ENCODE measurements around the gene SGIP1. TPM values are rescaled to one million over a fixed set of nuclear protein-coding genes. Genes with fewer than 3 reads are reported as not detected.

The SGIP1 gene
- total and polyA plus RNA-seq, 7 donors = under 0.01 to 14.1 (median 7.3) TPM; not detected in 1

DNA sequence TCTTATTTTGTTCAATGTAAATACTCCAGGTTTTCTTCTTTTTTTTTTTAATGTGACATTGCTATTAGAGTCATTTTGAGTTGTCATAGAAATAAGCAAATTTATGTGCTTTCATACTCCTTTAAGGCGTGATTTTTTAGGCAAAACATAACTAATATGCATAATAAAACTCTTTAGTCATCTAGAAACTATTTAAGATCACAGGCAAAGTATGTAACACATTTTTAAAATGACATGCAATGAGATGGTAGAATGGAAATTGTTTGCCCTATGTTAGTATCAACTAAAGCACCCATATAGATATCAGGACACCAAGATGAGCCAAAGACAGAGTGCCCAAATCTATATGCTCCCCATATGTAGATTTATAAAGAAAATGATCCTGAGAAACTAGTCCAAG is 41.5 kb upstream of the SGIP1 start:
- Histone ChIP-seq H3K36me3 (no peaks in the 10 kb centered on the region), H3K4me3 (no peak overlapping the region), H3K4me1 (no peaks in the 10 kb centered on the region), H3K9me3 (no peaks in the 10 kb centered on the region), H3K27me3 (no peaks in the 10 kb centered on the region), H3K27ac (no peak overlapping the region)
- TF ChIP-seq POLR2AphosphoS5 (IDR thresholded peaks at IDR 0.05) (no peak), EP300 (IDR thresholded peaks at IDR 0.05) (no peak)
- WGBS, 2 donors = 83 to 86% methylated on average over 1 of the region's 1 CpG
- DNase-seq = no peak
- intact Hi-C loops (cut with DNase I) = no loop called here

DNA sequence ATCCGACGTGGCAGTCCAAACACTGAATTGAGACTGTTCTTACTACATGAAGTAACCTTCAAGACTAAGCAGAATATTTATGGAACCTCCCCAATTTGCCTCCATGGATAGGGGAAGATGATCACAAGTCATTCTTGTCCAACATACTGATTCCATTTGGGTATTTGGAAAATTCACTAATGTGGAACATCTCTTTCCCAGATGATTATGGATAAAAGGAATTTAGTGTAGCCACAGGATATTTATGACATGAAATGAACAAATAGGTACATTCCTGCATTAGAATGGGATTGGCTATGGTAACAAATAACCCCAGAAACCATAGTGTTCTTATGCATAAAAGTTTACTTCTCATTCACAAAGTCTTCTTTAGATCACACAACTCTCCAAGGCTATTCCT is 40.2 kb upstream of the SGIP1 start:
- H3K4me3 ChIP-seq = no peak overlapping the region
- no peaks in the 10 kb centered on the region for H3K27me3 ChIP-seq
- no peaks in the 10 kb centered on the region for H3K9me3 ChIP-seq
- no peak for TF ChIP-seq POLR2A (IDR thresholded peaks at IDR 0.05)
- TF ChIP-seq POLR2AphosphoS5 (IDR thresholded peaks at IDR 0.05) = no peak
- TF ChIP-seq, protein P1, sequence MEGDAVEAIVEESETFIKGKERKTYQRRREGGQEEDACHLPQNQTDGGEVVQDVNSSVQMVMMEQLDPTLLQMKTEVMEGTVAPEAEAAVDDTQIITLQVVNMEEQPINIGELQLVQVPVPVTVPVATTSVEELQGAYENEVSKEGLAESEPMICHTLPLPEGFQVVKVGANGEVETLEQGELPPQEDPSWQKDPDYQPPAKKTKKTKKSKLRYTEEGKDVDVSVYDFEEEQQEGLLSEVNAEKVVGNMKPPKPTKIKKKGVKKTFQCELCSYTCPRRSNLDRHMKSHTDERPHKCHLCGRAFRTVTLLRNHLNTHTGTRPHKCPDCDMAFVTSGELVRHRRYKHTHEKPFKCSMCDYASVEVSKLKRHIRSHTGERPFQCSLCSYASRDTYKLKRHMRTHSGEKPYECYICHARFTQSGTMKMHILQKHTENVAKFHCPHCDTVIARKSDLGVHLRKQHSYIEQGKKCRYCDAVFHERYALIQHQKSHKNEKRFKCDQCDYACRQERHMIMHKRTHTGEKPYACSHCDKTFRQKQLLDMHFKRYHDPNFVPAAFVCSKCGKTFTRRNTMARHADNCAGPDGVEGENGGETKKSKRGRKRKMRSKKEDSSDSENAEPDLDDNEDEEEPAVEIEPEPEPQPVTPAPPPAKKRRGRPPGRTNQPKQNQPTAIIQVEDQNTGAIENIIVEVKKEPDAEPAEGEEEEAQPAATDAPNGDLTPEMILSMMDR (IDR thresholded peaks at IDR 0.05) = no peak
- TF ChIP-seq EP300 (IDR thresholded peaks at IDR 0.05) = no peak
- H3K27ac ChIP-seq = no peak overlapping the region
- no peaks in the 10 kb centered on the region for H3K4me1 ChIP-seq
- no peak for DNase-seq
- intact Hi-C loops (cut with DNase I) = no loop called here
- WGBS, 2 donors = 96% methylated on average over 2 of the region's 2 CpGs
- no peaks in the 10 kb centered on the region for H3K36me3 ChIP-seq

DNA sequence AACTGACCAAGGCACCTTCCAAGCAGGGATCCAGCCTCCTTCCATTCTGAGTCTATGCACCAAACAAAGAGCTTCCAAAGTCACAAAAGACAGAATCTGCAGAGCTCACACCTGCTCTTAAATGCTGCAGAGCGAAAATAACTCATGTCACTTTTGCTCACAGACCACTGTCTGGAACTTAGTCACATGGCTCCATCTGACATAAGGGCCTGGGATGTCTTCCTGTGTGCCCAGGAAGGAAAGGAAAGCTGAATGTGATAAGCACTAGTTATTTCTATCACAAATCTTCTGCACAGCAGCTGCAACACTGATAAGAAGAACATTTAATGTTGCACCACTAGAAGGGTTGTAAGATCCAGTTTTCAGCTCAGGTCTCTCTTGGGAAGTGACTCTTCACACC is 39.5 kb upstream of the SGIP1 start:
- intact Hi-C loops (cut with DNase I) = no loop called here
- Histone ChIP-seq H3K27ac (no peak overlapping the region), H3K4me1 (no peaks in the 10 kb centered on the region), H3K36me3 (no peaks in the 10 kb centered on the region), H3K27me3 (no peaks in the 10 kb centered on the region), H3K9me3 (no peaks in the 10 kb centered on the region), H3K4me3 (no peak overlapping the region)
- DNase-seq = no peak
- WGBS, 2 donors = 73 to 83% methylated on average over 1 of the region's 1 CpG
- no peak for TF ChIP-seq POLR2AphosphoS5 (IDR thresholded peaks at IDR 0.05)
- TF ChIP-seq POLR2A (IDR thresholded peaks at IDR 0.05) = no peak
- TF ChIP-seq, protein P1 (IDR thresholded peaks at IDR 0.05) = no peak
- no peak for TF ChIP-seq EP300 (IDR thresholded peaks at IDR 0.05)

GRCh38 chr1:66495495-66495894 is 38.5 kb upstream of the SGIP1 start:
- 93 to 98% methylated on average over 1 of the region's 1 CpG for WGBS, 2 donors

DNA sequence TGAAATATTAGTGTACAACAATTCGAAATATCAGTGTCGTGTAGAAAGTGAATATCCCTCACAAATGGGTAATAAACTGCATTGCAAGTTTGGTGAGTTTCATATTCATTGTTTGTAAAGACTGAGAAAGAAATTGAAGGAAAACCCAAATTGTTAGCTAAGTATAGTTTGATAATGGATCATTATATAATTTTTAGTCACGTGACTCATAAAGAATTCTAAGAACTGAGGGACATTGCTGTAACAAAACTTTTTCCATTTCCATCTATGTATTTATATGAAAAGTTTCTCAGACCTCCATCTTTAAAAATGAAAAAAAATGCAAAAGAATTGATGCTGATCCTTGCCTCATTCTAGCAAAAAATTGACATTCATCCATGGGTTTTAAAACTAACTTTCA is 36.0 kb upstream of the SGIP1 start:
- no peak overlapping the region for H3K4me3 ChIP-seq
- H3K4me1 ChIP-seq = no peaks in the 10 kb centered on the region
- intact Hi-C loops (cut with DNase I) = no loop called here
- H3K36me3 ChIP-seq = no peaks in the 10 kb centered on the region
- no peaks in the 10 kb centered on the region for H3K27me3 ChIP-seq
- 84 to 92% methylated on average over 3 of the region's 3 CpGs for WGBS, 2 donors
- no peak for TF ChIP-seq POLR2A (IDR thresholded peaks at IDR 0.05)
- no peak for TF ChIP-seq POLR2AphosphoS5 (IDR thresholded peaks at IDR 0.05)
- no peak for TF ChIP-seq EP300 (IDR thresholded peaks at IDR 0.05)
- TF ChIP-seq, protein P1 (IDR thresholded peaks at IDR 0.05) = no peak
- DNase-seq = no peak
- H3K27ac ChIP-seq = no peak overlapping the region
- H3K9me3 ChIP-seq = no peaks in the 10 kb centered on the region

More at GRCh38 chr1:66495495-66495894, 38.5 kb upstream of the SGIP1 start:
- Histone ChIP-seq H3K27ac (no peak overlapping the region), H3K4me1 (no peaks in the 10 kb centered on the region), H3K27me3 (no peaks in the 10 kb centered on the region), H3K9me3 (no peaks in the 10 kb centered on the region), H3K4me3 (no peak overlapping the region), H3K36me3 (no peaks in the 10 kb centered on the region)
- TF ChIP-seq POLR2A (IDR thresholded peaks at IDR 0.05) = no peak
- DNase-seq = no peak
- intact Hi-C loops (cut with DNase I) = no loop called here

DNA sequence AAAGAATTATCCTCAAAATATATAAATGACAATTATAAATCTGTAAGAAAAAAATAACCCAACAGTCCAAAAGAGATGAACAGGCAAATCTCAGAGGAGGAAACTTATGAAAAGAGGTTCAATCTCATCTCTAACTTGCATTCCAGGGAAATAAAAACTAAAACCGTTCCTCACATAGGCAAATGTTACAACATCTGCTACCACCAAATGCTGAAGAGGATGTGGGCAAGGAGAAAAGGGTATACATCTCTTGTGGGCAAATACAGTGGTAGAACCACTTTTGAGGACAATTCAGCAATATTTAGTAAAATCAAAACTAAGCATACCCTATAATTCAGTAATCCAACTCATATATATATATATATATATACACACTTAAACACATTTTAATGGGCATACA is 33.7 kb upstream of the SGIP1 start:
- TF ChIP-seq EP300 (IDR thresholded peaks at IDR 0.05) = no peak
- no peak for TF ChIP-seq POLR2A (IDR thresholded peaks at IDR 0.05)
- TF ChIP-seq, protein P1 (IDR thresholded peaks at IDR 0.05) = no peak
- intact Hi-C loops (cut with DNase I) = no loop called here
- 50 to 71% methylated on average over 1 of the region's 1 CpG for WGBS, 2 donors
- H3K4me1 ChIP-seq = peaks cover 0 to 6% (median under 1%) of the 10 kb centered on the region in 4 donors
- no peaks in the 10 kb centered on the region for H3K36me3 ChIP-seq
- H3K9me3 ChIP-seq = no peaks in the 10 kb centered on the region
- H3K27ac ChIP-seq = no peak overlapping the region
- no peak for DNase-seq
- no peaks in the 10 kb centered on the region for H3K27me3 ChIP-seq
- no peak overlapping the region for H3K4me3 ChIP-seq

All from sigmoid colon (tissue), 7 donors.